ENCODE data around the gene PRKRA.
"Not testable (repeated sequence)": the region's sequence is repeated elsewhere in the genome, so short reads cannot be mapped to it uniquely, and the experiment has no call there.

PRKRA gene

DNA sequence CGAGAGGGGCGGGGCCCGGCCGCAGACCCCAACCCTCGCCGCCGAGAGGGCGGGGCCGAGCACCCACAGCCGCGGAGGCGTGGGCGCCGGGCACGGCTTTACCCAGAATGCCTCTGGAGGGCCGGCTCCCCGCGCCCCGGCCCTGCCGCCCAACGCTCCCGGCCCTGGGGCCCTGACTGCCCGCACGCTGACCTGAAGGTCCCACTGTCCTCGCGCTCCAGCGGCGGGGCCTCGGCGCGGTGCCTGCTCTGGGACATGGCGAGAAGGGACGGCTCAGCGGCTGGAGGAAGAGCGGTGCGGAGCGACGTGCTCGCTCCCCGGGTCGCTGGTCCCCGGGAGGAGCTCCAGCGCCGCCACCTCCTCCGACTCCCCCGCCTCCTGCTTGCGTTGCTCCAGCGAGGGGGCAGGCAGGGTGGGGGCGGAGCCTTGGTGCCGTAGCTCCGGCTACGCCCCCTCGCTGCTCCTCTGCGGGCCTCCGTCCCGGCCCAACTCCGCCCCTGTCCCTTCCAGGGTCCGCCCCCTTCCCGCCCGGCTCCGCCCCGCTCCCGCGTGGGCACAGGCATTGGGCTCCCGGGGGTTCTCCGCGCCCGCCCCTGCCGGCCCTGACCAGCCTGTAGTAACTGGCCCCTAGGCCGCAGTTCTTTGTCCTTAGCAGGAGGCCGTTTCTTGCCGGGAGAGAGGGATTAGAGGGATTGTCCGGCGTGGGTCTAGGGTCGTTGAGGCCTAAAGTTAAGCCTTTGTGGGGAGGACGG lies at the start of gene PRKRA, which contains the start of gene PJVK:
Gene PRKRA (minus strand): TSS at position 402 of the 752 bp plus-strand sequence. CDS start 145 bp downstream, at position 257.
Gene PJVK (plus strand): TSS at position 605 of the 752 bp plus-strand sequence. CDS start 2,032 bp downstream, outside the sequence.
- peak; percentile 76 for DNase-seq

GRCh38 chr2:178499640-178500039 lies 48.7 kb upstream of the PRKRA start:
- no peak for DNase-seq

- no peak for DNase-seq
Observed at GRCh38 chr2:178498137-178498536, 47.2 kb upstream of the PRKRA start.

DNA sequence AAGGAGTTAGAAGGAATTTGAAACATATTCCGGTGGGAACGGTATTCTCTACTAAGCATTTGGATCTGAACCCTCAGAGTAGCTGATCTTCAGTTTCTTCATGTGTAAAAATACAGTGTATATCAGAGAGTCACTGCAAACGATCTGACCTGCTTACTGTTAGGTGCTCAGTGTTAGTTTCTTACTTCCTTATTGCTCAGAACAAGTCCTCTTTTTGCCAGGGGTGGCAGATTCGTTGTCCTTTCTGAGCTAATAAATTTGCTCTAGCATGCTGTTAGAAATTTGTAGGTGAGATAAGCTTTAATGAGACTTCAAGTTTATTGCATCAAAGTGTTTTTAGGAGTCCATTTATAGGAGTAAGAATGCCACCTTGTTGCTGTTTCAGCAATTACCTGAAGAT lies 45.1 kb upstream of the PRKRA start:
- DNase-seq: no peak

GRCh38 chr2:178491612-178492011 lies 40.6 kb upstream of the PRKRA start:
- no peak for DNase-seq

- no peak for DNase-seq
Observed at GRCh38 chr2:178485356-178485755, 34.4 kb upstream of the PRKRA start.

GRCh38 chr2:178484245-178485041 lies 33.5 kb upstream of the PRKRA start:
- DNase-seq: peak; percentile 24

- no peak for DNase-seq
Observed at GRCh38 chr2:178482437-178482836, 31.5 kb upstream of the PRKRA start.

DNA sequence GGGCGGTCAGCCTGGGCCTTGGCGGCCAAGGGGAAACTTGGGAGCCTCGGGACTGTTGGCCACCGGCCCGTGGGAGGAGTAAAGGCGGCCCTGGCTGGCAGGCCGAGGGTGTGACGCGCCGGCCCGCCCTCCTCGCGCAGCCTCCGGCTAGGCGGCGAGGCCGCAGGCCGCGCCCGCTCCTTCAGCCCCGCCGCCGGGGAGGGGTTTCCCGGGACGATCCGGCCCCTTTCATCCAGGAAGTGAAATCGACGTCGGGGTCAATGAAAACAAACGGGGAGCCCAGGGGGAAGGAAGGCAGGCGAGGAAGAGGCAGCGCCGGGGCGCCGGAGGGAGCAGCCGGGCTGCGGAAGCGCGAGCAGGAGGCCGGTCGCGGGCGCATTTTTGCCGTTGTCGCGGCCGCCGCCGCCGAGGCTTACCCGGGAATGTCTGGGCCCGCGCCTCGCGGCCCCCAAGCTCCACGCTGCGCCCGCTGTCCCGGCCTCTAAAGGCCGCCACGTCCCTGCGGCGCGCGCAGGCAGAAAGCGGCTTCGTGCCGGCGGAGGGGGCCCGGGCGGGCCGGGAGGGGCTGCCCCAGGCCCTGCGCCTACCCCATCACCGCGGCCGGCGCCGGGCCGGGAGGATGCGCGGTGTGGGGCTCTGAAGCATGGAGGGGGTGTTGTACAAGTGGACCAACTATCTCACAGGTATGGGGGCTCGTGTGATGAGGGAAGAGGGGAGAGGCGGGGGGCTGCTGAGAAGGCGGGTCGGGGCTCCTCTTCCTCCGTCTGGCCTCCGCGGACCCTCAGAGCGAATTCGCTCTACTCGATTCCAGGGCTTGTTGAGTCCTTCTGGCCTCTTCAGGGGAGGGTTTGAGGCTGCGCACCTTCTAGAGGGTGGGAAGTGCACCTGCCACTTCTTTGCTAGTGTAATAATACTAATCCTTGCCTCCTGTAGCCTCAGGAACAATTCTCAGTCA lies 29.5 kb upstream of the PRKRA start, which contains the start of gene PLEKHA3:
Gene PLEKHA3 (plus strand): TSS at position 231 of the 955 bp plus-strand sequence. CDS start 413 bp downstream, at position 644.
- DNase-seq: peak; percentile 35

- no peak for DNase-seq
Observed at GRCh38 chr2:178479758-178480226, 28.8 kb upstream of the PRKRA start.

DNA sequence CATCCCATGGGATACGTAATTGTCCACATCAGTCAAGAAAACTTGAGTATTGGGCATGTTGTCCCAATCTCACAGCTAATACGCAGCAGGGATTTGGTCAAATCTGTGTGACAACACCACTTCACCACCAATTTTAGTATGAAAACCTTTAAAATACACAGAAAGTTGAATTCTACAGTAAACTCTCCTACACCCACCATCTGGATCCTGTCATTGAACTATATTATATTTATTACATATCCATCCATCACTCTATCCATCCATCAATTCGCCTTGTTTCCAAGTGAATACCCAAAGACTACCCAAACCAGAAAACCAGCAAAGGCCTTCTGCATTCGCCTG lies 28.3 kb upstream of the PRKRA start:
- DNase-seq: no peak

- peak; percentile 62 for DNase-seq
Observed at GRCh38 chr2:178478439-178479274, 27.7 kb upstream of the PRKRA start, which contains the start of gene FKBP7. FKBP7 (minus strand) TSS chr2:178478600; CDS start chr2:178478499, 101 bp downstream.

DNA sequence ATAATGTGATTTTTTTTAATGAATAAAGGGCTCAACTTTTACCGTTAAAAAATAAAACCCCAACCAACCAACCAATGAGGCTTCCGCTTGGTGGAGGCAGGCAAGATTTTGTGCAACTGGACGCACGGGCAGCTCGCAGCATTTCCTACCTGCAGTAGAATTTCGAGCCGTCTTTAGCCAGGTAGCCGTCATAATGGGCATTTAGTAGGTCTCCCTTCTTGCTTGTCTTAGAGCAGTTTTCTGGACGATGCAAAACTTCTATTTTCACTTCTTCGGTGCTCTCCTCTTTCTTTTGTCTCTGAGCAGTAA lies 27.1 kb upstream of the PRKRA start:
- no peak for DNase-seq

GRCh38 chr2:178477443-178478129 lies 26.6 kb upstream of the PRKRA start:
- no peak for DNase-seq

GRCh38 chr2:178476477-178476876 lies 25.5 kb upstream of the PRKRA start:
- DNase-seq: no peak

GRCh38 chr2:178474560-178474959 lies 23.6 kb upstream of the PRKRA start:
- DNase-seq: no peak

DNA sequence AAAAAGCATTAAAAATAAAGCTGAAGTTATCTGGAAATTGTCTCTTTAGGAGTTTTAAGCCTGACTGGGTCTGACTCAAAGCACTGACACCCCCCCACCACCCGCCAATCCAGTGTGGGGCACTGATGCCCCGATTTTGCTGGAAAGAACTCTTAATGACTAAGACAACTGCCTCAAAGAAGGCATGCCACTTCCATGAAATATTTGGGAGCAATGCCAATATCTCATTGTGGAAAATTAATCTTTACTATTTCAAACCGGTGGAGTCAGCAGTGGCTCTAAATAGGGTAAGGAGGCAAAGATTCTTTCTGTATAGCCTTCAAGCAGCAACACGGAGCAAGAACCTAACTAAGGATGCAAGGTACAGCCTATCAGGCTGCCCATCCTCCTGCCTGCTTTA lies 23.0 kb upstream of the PRKRA start:
- no peak for DNase-seq

DNA sequence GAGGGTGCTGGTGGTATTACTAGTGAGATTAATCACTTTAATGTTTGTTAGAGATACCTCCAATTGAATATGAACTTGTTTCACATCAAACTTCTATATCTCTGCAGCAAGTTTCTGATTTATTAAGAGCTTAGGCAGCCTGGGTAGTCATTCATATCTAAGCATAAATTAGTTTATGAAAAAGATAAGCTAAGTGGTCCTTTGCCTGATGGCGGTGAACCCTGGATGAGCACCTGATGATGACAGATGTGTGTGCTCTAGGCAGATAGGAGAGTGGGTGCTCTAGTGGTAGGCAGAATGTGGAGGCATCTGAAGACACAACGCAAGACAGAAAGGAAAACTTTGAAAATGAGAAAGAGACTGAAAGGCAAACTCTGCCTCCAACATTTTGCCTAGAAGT lies 22.4 kb upstream of the PRKRA start:
- DNase-seq: no peak

GRCh38 chr2:178471313-178471712 lies 20.3 kb upstream of the PRKRA start:
- not testable (repeated sequence) for DNase-seq

- DNase-seq: no peak
Observed at GRCh38 chr2:178469219-178469849, 18.4 kb upstream of the PRKRA start.

Measured in NCI-H1436 treated with DMSO at 0.1 percent for 48 hours (cell line).